CD4-positive, alpha-beta T cell treated with Interferon gamma for 1 hour (primary cell): ENCODE data around the gene MAP1LC3B2.
"Not testable (repeated sequence)": the region's sequence is repeated elsewhere in the genome, so short reads cannot be mapped to it uniquely, and the experiment has no call there.

ENCODE experiments used
- DNase-seq: peaks from one replicate; pipeline ENCODE4 v3.0.0-alpha.2; 2020

Gene MAP1LC3B2

GRCh38 chr12:116561181-116561821, 2.1 kb downstream of the MAP1LC3B2 start:
- DNase-seq, result no peak

- DNase-seq, result no peak
These were observed 2.9 kb downstream of the MAP1LC3B2 start for GRCh38 chr12:116562090-116562489.

GRCh38 chr12:116563262-116563661, 4.1 kb downstream of the MAP1LC3B2 start:
- no peak for DNase-seq

DNA sequence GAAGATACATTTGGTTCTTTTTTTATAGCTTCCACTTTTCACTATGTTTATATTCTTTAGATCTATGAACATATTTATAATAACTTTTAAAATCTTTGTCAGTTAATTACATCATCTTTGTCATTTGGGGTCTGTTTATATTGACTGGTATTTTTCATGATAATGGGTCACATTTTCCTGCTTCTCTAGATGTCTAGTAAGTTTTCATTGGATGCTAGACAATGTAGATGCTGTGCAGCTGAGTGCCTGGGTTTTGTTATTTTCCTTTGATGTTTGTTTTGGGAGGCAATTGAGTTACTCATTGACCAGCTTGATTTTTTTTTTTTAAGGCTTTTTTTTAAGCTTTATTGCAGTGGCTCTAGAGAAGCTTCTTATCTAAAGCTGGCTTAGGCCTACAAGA, 4.9 kb downstream of the MAP1LC3B2 start:
- no peak for DNase-seq

DNA sequence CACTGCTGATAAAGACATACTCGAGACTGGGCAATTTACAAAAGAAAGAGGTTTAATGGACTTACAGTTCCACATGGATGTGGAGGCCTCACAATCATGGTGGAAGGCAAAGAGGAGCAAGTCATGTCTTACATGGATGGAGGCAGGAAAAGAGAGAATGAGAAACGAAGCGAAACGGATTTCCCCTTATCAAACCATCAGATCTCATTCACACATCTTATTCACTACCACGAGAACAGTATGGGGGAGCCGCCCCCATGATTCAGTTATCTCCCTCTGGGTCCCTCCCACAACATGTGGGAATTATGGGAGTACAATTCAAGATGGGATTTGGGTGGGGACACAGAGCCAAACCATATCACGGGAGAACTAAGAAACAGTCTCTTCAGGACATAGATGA, 6.0 kb downstream of the MAP1LC3B2 start:
- DNase-seq, result not testable (repeated sequence)

DNA sequence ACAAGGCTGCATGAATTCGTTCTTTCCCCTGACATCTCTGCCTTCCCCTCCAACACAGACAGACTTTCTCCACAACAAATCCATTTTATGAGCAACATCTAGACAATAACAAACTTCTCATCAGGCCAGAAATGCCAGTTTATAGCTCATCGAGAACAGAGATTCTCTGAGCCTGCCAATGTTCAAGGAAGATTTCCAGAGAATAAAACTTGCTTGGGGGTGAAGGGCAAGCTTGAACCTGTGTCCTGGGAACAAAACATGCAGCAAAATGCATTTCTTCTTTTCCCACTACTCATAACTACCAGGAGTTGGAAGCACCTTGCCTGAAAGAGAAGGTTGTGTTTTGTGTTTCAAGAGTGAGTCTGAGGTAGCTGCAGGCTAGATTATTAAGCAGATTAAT, 6.8 kb downstream of the MAP1LC3B2 start:
- DNase-seq, result no peak

- no peak for DNase-seq
These were observed 9.0 kb downstream of the MAP1LC3B2 start for GRCh38 chr12:116568203-116568602.

DNA sequence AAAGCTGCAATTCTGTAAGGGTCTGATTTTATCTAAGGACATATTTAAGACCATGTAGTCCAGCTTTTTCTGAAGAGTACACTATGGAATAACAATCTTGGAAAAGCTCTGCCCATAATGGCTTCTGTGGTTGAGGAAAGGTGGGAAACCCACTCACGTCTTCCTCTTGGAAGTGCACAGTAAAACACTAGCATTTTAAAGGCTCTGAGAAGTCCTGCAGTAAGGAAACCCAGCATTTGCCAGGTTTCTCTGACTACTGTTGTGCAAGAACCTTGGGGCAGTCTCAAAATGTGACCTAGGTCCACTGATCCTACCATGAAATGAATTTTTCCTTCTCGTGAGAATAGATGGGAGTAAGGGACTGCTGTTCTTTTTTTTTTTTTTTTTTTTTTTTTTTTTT, 11.9 kb downstream of the MAP1LC3B2 start:
- DNase-seq, result no peak

DNA sequence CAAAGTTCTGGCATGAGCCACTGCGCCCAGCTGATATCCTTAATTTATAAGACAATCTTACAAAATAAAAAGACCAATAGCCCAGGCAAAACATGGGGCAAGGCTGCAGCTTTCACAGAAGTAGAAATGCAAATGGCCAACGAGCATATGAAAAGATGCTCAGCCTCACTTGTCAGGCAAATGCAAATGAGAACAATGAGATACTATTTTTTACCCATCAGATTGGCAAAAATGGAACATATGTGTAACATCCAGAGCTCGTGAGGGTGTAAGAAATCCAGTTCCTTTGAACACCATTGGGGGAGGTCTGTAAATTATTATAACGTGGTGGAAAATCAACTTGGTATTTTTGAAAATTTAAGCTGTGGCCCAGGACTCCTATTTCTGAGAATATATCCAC, 14.6 kb downstream of the MAP1LC3B2 start:
- DNase-seq, result no peak

DNA sequence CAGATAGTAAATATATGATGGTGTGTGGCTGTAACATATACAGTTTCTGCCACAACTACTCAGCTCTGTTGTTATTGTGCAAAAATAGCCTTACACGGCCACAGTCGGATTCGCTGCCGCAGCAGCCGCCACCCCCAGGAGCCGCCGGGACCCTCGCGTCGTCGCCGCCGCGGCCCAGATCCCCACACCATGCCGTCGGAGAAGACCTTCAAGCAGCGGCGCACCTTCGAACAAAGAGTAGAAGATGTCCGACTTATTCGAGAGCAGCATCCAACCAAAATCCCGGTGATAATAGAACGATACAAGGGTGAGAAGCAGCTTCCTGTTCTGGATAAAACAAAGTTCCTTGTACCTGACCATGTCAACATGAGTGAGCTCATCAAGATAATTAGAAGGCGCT, 16.6 kb downstream of the MAP1LC3B2 start:
- not testable (repeated sequence) for DNase-seq

GRCh38 chr12:116577154-116577561, 18.0 kb downstream of the MAP1LC3B2 start:
- no peak for DNase-seq

- no peak for DNase-seq
These were observed 18.9 kb downstream of the MAP1LC3B2 start for GRCh38 chr12:116578051-116578450.

DNA sequence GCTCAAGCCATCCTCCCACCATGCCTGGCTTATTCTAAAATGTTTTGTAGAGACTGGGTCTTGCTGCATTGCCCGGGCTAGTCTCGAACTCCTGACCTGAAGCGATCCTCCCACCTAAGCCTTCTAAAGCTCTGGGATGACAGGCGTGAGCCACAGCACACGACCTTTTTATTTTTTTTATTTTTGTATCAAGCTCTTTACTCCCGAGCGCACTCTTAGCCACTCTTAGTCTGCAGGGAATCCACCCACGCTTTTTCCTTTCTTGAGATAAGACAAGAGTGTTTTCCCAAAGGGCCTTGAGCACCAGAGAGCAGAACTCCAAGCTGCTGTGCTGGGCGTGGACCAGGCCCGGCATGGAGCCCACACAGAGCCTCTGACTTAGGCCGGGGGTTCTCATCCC, 23.4 kb downstream of the MAP1LC3B2 start:
- DNase-seq, result no peak

DNA sequence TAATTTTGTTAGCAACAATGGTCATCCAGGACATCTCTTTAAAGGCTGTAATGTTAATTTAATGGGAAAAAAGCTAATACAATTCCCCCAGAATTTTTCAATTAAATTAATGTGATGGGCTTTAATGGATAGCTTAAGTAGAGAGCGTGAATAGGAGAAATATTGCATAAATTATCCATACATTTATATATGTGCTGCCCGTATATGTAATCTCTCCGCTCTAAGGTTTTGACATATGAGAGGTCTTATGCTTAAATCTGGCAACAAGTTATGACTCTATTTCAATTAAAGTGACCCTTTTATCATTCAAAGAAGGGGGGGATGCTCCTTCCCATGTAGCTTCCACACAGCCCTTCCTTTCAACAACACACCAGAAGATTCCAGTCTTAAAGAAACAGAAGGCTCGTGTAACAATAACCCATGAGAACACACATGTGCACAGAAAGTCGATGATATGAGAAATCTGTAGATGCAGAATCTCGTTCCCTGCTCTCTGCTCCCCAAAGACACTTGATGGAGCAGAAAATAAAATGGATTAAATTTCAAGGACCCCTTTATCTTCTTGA, 24.0 kb downstream of the MAP1LC3B2 start:
- no peak for DNase-seq

DNA sequence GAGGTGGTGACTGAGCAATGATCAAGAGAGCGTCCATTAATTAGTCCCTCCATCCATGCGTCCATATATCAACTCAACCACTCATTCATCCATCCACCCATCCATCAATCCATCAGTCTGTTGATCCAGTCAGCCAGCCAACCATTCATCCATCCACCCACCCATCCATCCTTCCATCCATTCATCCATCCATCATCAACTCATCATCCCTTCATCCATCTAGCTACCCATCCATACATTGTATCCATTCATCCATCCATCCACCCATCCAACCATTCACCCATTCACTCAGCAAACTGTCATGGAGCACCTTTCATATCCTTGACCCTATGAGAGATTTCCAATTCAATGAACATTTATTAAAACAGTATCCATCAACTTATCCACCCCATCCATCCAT, 28.1 kb downstream of the MAP1LC3B2 start:
- no peak for DNase-seq

DNA sequence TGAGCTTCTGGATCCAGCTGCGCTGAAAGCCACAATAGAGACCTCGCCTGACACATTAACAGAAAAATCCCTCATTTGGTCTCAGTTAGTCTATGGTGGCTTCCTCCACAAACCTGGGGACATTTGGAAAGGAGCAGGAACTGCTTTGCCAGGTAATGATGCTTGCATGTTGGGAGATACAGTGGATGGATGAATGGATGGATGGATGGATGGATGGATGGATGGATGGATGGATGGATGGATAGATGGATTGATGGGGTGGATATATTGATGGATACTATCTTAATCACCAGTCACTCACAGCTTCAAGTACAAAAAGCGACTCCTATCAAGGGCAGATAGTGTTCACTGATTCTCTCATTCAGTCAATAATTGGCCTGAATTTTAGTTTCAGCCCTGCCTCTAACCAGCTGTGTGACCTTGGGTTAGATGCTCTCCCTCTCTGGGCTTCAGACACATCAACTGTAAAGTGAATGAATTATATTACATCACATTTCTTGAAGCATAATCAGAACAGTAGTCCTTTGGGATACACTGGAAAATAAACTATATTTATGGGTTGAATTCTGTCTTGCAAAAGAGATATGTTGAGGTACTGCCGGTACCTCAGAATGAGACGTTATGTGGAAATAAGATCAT, 29.3 kb downstream of the MAP1LC3B2 start:
- no peak for DNase-seq

DNA sequence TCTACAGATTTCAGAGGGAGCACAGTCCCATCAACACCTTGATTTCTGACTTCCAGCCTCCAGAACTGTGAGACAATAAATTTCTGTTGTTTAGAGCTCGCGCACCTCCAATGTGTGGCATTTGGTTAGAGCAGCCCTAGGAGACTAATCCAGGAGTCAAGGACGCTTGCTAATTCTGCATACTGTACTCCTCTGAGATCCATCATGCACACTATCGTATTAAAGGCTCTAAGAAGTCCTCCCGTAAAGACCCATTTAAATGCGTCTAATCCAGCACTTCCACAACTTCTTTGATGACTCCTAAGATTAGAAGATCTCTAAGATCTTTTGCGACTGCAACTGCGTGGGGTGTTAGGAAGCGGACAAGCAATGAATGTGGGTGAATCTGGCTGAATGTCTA, 30.4 kb downstream of the MAP1LC3B2 start:
- DNase-seq, result no peak

DNA sequence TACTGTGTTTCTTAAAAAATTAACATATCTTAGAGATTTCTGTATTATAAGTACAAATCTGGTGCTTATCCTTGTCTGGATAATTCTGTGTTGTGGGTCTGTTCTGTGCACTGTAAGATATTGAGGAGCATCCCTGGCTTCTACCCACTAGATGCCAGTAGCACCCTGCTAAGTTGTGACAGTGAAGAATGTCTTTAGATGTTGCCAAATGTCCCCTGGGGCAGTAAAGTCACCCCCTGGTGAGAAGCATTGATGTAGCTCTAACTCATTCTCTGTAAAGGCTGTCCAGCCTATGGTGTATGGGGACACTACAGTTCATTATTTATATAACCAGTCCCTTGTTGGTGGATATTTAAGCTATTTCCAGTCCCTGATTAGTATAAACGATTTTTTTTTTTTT, 31.4 kb downstream of the MAP1LC3B2 start:
- DNase-seq, result no peak

- DNase-seq, result no peak
These were observed 32.9 kb downstream of the MAP1LC3B2 start for GRCh38 chr12:116591855-116592637.

GRCh38 chr12:116592731-116593130, 33.5 kb downstream of the MAP1LC3B2 start:
- DNase-seq, result peak; percentile 39

GRCh38 chr12:116594325-116595038, 35.3 kb downstream of the MAP1LC3B2 start:
- DNase-seq, result peak; percentile 80

- no peak for DNase-seq
These were observed 36.0 kb downstream of the MAP1LC3B2 start for GRCh38 chr12:116595186-116595585.

GRCh38 chr12:116595672-116596071, 36.5 kb downstream of the MAP1LC3B2 start:
- DNase-seq, result no peak
